Epidermal melanocyte (primary cell): Measurements from ENCODE around the gene COL5A2.

Experiments used
- DNase-seq: peaks from one replicate; pipeline ENCODE4 v3.0.0; 2011; ENCODE audit warnings: low spot score; ENCODE audit not compliant: insufficient read length

The COL5A2 gene

DNA sequence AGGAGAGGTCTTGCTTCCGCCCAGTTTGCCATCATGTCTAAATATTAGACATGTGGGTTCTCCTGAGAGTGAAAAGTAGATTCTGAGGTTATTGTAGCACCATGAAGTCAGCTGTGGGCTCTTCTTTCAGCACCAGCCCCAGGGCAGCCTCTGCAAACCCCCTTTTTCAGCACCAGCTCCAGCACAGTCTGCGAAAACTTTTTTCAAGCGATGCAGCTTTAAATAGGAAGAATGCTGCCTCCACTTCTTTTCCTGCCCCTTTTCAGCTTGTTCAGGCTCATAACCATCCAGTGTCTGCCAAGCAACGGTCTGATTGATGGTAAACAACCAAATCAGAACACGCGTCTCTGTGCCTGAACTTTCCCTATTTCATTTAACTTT is at the start of gene COL5A2:
Gene COL5A2 (minus strand): TSS at position 192 of the 381 bp plus-strand sequence. CDS start 157 bp downstream, at position 35.
- DNase-seq = peak; percentile 30

GRCh38 chr2:189226017-189226416 is 46.5 kb upstream of the COL5A2 start:
- no peak for DNase-seq

DNA sequence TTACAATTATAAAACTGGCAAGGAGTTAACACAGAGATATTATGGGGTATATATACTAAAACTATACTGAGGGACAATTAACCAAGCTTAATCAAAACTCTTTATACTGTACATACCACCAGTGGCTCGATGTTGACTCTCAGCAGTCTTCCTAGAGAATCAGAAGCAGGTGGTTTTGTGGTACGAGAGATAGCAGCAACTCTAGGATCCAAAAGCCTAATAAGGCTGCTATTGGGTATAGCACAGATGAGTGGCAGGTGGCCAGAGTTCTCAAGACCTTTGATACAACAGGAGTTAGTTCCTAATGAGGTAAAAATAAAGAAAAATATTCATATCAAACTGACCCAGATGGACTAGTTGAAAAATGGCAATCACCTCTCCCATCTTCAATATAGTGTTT is 45.5 kb upstream of the COL5A2 start:
- no peak for DNase-seq

DNA sequence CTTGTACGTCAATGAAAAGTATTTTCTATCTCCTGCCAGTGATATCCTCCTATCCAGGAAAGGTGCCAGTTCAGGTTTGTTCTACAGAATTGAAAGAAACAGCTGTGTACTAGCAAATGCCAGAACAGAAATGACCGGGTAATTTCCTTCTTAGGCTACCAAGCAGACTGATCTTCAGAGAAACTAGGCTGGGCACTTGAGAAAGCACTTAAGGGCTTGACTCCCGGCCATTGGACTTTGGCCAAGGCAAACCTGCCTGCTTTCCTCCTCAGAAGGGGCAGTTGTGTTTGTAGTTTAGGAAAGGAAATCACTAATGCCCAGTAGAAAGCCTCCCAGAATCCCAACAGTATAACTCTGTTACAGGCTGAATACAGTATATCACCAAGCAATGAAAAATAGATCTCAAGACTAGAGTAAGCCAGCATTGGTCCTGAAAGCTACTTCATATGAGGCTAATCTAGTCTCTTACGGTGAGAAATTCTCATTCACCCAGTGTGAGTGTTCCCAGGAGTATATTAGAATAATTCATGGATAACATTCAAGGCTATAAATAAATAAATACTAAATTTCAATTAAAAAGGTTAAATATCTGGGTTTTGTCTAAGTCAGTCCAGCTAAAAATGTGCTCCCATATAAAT is 43.0 kb upstream of the COL5A2 start:
- no peak for DNase-seq

GRCh38 chr2:189221811-189222467 is 42.4 kb upstream of the COL5A2 start:
- DNase-seq = no peak

GRCh38 chr2:189218236-189218635 is 38.7 kb upstream of the COL5A2 start:
- no peak for DNase-seq

DNA sequence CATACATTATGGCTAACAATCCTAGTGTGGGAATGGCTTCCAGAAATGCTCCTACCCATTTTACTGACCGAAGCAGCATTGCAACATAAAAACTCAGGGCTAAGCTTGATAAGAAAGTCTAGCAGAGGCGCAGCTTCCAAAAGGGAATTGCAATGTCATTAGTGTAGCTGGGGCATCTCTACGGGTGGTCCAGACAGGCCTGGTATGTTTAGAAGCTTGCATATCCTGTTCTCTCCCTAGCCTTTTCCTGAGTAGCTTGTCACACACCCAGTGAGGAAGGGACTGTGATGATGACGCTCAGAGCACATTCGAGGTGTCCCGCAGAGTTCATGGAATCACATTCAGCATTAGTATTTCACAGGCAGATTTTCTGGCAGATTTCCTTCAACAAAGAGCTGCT is 38.0 kb upstream of the COL5A2 start:
- DNase-seq = no peak

DNA sequence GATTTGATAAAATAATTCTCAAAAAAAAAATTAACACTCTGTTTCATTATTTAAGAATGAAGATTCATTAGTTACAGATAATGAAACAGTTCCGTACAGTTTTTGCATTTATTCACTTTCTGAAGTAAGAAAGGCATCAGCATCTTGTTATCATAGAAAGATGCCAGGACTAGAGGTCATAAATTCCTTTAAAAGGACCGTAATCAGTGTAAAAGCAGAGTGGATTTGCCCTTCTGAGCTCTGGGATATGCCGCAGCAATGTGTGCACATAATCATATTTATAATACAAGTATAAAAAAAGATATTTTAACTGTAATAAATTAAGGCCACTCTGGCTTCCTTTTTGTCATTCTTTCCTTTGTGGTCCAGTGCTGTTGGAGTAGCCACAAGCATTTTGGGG is 37.5 kb upstream of the COL5A2 start:
- no peak for DNase-seq

- no peak for DNase-seq
Measured at GRCh38 chr2:189214484-189214883, 34.9 kb upstream of the COL5A2 start.

GRCh38 chr2:189213250-189213649 is 33.7 kb upstream of the COL5A2 start:
- DNase-seq = no peak

DNA sequence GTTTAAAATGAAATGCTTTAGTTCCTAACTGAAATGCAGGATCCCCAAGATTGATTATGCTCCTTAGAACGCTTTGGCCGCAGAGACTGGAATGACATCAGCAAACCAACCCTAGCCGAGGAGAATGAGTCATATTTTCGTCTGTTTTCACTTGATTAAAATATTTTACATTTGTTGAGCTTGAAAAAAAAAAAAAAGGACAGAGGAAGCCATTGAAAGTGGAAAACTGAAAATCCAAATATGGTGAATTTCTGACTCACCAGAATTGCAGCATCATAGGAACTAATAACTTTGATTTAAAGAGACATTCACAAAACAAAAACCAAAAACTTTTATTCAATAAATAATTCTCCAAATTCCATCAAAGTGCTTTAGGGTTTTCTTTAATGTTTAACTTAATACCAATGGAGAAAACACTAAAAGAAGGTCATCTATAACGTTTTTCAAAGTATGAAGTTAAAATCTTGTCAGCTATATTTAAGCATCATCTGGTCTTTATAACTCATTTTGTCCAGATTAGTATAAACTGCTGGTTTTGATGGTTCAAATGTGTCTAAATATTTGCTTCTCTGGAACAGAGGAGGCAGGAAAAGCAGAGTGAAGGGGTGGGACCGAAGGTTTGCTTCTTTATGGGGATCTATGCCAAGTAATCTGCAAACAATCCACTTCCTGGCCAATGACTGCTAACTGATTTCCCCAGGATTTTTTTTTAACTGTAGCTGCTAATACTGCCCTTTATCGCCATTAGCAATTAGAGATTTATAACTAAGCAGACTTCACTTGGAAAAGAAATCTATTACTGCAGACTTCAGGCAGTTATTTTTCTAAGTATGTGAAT is 30.9 kb upstream of the COL5A2 start:
- DNase-seq = peak; percentile 59

- no peak for DNase-seq
Measured at GRCh38 chr2:189208254-189208653, 28.7 kb upstream of the COL5A2 start.

GRCh38 chr2:189204322-189204941 is 24.9 kb upstream of the COL5A2 start:
- DNase-seq = no peak

- DNase-seq = no peak
Measured at GRCh38 chr2:189203177-189203799, 23.7 kb upstream of the COL5A2 start.

DNA sequence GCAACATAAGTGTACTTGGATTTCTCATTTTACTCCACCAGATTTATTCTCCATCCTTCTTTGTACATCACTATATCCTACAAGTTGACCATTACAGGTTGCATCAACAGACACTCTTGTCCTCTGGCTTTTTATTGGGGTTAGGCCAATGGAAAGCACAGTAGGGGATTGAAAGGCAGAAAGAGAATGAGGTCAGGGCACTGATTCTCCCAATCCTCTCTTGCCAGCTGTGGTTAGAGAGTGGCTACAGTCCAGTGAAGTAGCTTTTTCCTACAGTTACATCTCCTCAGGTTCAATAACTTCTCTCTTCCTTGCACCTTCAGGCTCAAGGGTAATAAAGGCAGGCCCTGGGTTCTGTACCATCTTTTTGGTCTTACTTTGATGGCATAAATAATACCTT is 20.2 kb upstream of the COL5A2 start:
- no peak for DNase-seq

- DNase-seq = no peak
Measured at GRCh38 chr2:189192766-189193165, 13.2 kb upstream of the COL5A2 start.

GRCh38 chr2:189191766-189192165 is 12.2 kb upstream of the COL5A2 start:
- no peak for DNase-seq

DNA sequence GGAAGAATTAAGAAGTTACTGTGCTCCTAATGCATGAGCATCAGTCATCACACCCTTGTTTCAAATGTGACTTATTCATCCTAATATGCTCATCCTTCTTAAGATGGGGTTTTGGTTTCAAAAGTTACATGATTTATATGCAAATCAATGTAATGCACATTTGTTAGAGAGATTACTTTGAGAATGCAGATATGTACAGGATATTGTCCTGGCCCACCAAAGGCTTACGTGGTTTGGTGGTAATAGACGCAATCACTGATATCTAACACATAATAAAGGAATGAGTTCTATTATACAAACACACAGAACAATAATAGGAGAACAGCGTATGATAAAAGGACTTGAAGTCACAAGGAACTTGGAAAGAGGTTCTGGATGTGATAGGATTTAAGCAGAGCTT is 11.1 kb upstream of the COL5A2 start:
- no peak for DNase-seq

GRCh38 chr2:189188115-189188805 is 8.7 kb upstream of the COL5A2 start:
- no peak for DNase-seq

DNA sequence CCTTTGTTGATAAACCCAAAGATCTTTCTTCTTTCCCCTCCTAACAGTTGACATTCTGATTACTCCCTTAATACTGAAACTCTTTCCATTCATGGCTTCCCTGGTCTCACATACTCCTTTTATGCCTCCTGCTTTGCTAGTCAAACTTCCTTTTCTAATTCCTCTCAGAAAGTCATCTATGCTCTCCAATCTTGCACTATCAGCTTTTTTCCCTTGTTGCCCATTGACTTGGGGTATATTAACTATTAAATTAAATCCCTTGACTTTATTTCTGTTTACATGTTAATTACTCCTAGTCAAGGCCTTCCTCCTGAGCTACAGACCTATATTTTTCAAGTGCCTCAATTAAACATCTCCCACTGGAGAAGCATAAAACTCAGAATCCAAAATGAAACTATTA is 3.6 kb upstream of the COL5A2 start:
- DNase-seq = no peak

GRCh38 chr2:189181706-189182105 is 2.1 kb upstream of the COL5A2 start:
- no peak for DNase-seq
